ENCODE data around the gene GPS1.

- TF ChIP-seq USF1 (IDR thresholded peaks at IDR 0.05) (no peak), FOXM1 (IDR thresholded peaks at IDR 0.05; ENCODE audit: borderline replicate concordance, low read depth) (no peak), MAX (IDR thresholded peaks at IDR 0.05) (no peak), TEAD4 (IDR thresholded peaks at IDR 0.05) (no peak), RAD21 (IDR thresholded peaks at IDR 0.05; ENCODE audit: low read depth) (no peak), EP300 (IDR thresholded peaks at IDR 0.05; ENCODE audit: borderline replicate concordance) (no peak), YY1 (IDR thresholded peaks at IDR 0.05; ENCODE audit: low read depth) (no peak), TCF12 (IDR thresholded peaks at IDR 0.05; ENCODE audit: low read depth) (no peak), NFIC (IDR thresholded peaks at IDR 0.05) (no peak), TAF1 (IDR thresholded peaks at IDR 0.05; ENCODE audit: low read depth) (no peak), EGR1 (IDR thresholded peaks at IDR 0.05) (no peak)
Measured at GRCh38 chr17:82016061-82016874, 35.4 kb upstream of the GPS1 start.

All from Ishikawa (cell line).